Right ventricle myocardium superior (tissue), 1 donor: ENCODE data around the gene FOXK2. TPM values are rescaled to one million over a fixed set of nuclear protein-coding genes. Genes with fewer than 3 reads are reported as not detected.
A peak's percentile ranks its signal among the peaks of the same experiment; 100 is the strongest.

Experiments
- ATAC-seq: fragments of 200-7000 bp; cut with Tn5 transposase; one replicate; pipeline ENCODE4 v1.9.1; 2020; ENCODE audit warnings: mild to moderate bottlenecking; ENCODE audit not compliant: poor library complexity
- DNase-seq: peaks from one replicate; pipeline ENCODE4 v3.0.0-alpha.2; 2020
- intact Hi-C: fragments of 100-400 bp; cut with DNase I; formaldehyde crosslinking; loops from one replicate; pipeline ENCODE4 v1.11.2; 2022
- total RNA-seq: library from RNA; stranded (reverse); fragmentation: NEBNext Ultra II Directional; extraction: Animal tissue kit (Norgen Biotek cat#: 25700); gene quantifications from one replicate; pipeline ENCODE4 v1.2.1, GENCODE V29; 2021
- donor health status: DM: no; HTN: yes; CAD: no; lungs with severe emphysema.

The FOXK2 gene
- total RNA-seq, 1 donor from 2014 or later: 34.3 TPM

GRCh38 chr17:82594571-82594970 is 75.0 kb downstream of the FOXK2 start:
- ATAC-seq: no peak
- DNase-seq: no peak
- intact Hi-C loops: no loop called here

GRCh38 chr17:82595893-82596292 is 76.4 kb downstream of the FOXK2 start:
- DNase-seq: no peak
- ATAC-seq: no peak
- intact Hi-C loops: no loop called here

GRCh38 chr17:82596296-82596695 is 76.8 kb downstream of the FOXK2 start:
- intact Hi-C loops: no loop called here
- ATAC-seq (no peak), DNase-seq (no peak)

GRCh38 chr17:82596837-82597672 is 77.5 kb downstream of the FOXK2 start:
- no peak for ATAC-seq
- DNase-seq: no peak
- intact Hi-C loops: no loop called here

GRCh38 chr17:82598256-82599119 is 79.0 kb downstream of the FOXK2 start:
- DNase-seq (no peak), ATAC-seq (no peak)
- intact Hi-C loops: no loop called here

- intact Hi-C loops: no loop called here
- ATAC-seq: peak; percentile 7
- no peak for DNase-seq
Observed at GRCh38 chr17:82599674-82600661, 80.4 kb downstream of the FOXK2 start.

GRCh38 chr17:82600731-82601446 is 81.4 kb downstream of the FOXK2 start:
- DNase-seq: no peak
- ATAC-seq: peak; percentile 49
- intact Hi-C loops: no loop called here

GRCh38 chr17:82601447-82602000 is 82.0 kb downstream of the FOXK2 start:
- no peak for DNase-seq
- ATAC-seq: no peak
- intact Hi-C loops: no loop called here

GRCh38 chr17:82602487-82602886 is 83.0 kb downstream of the FOXK2 start:
- ATAC-seq: no peak
- intact Hi-C loops: no loop called here
- DNase-seq: no peak

- DNase-seq (no peak), ATAC-seq (no peak)
- intact Hi-C loops: no loop called here
Observed at GRCh38 chr17:82602986-82603710, 83.6 kb downstream of the FOXK2 start.

GRCh38 chr17:82603981-82604448 is 84.5 kb downstream of the FOXK2 start:
- intact Hi-C loops: no loop called here
- DNase-seq (peak; percentile 79), ATAC-seq (peak; percentile 68)

- ATAC-seq: no peak
- DNase-seq: no peak
- intact Hi-C loops: no loop called here
Observed at GRCh38 chr17:82604532-82604931, 85.0 kb downstream of the FOXK2 start.

- ATAC-seq (no peak), DNase-seq (no peak)
- intact Hi-C loops: no loop called here
Observed at GRCh38 chr17:82605939-82606600, 86.5 kb downstream of the FOXK2 start.

- intact Hi-C loops: no loop called here
- ATAC-seq (no peak), DNase-seq (no peak)
Observed at GRCh38 chr17:82608816-82609215, 89.3 kb downstream of the FOXK2 start.

- intact Hi-C loops: no loop called here
- no peak for DNase-seq
Observed at GRCh38 chr17:82609655-82610054, 90.1 kb downstream of the FOXK2 start.

More at GRCh38 chr17:82609655-82610054, 90.1 kb downstream of the FOXK2 start:
- no peak for ATAC-seq
